Ovary (tissue), 3 donors: ENCODE results near the gene DYNC1I1.

Source experiments
- EP300 ChIP-seq: sonication (generic); formaldehyde crosslinking; IDR thresholded peaks from one replicate; pipeline ENCODE4 v1.6.1; 2017; ENCODE audit warnings: antibody characterized with exemption
- POLR2A ChIP-seq: fragments of 450-650 bp; IDR thresholded peaks from one replicate; pipeline ENCODE4 v1.6.1; 2017; ENCODE audit warnings: antibody characterized with exemption, mild to moderate bottlenecking, moderate library complexity
- TF ChIP-seq, protein P1 (sequence below), 3 donors: fragments of 450-650 bp in 2 of 3; fragments of 200-600 bp in 1 of 3; IDR thresholded peaks; one replicate each; pipeline versions ENCODE4 v1.5.1 to v1.8.0; 2016 to 2022; ENCODE audit warnings: antibody characterized with exemption in 3 of 3, mild to moderate bottlenecking in 1 of 3
- donor health status: DM: no; HTN: no; CAD: no.

GRCh38 chr7:95977994-95978393 is 205.6 kb downstream of the DYNC1I1 start:
- TF ChIP-seq, protein P1, sequence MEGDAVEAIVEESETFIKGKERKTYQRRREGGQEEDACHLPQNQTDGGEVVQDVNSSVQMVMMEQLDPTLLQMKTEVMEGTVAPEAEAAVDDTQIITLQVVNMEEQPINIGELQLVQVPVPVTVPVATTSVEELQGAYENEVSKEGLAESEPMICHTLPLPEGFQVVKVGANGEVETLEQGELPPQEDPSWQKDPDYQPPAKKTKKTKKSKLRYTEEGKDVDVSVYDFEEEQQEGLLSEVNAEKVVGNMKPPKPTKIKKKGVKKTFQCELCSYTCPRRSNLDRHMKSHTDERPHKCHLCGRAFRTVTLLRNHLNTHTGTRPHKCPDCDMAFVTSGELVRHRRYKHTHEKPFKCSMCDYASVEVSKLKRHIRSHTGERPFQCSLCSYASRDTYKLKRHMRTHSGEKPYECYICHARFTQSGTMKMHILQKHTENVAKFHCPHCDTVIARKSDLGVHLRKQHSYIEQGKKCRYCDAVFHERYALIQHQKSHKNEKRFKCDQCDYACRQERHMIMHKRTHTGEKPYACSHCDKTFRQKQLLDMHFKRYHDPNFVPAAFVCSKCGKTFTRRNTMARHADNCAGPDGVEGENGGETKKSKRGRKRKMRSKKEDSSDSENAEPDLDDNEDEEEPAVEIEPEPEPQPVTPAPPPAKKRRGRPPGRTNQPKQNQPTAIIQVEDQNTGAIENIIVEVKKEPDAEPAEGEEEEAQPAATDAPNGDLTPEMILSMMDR (IDR thresholded peaks at IDR 0.05), result no peak
- TF ChIP-seq POLR2A (no peak), EP300 (no peak)
